Measurements from ENCODE around the gene MEIOC. TPM values are rescaled to one million over a fixed set of nuclear protein-coding genes. Genes with fewer than 3 reads are reported as not detected.

The MEIOC gene
- total and polyA plus RNA-seq, 2 donors from 2014 or later = 0.26 to 0.28 TPM

DNA sequence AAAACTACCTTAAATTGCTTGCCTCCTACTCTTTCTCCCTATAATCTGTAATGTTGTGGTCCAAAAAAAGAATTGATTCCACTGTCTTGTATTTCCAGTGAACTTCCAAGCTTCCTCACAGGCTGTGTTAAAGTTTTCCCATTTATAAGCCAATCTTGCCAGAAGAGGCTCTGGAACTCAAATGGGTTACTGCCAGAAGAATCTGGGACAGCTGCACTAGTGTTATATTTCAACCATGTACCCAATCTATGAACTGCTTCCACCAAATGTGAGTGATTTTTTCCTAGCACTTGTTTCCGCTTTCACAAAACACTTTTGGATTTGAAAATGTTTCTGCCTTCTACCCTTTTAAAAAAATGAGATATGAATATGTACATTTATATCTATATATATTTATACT is 31.5 kb downstream of the MEIOC start:
- FAIRE-seq (no peak), DNase-seq (no peak)
- intact Hi-C loops (cut with DNase I) = no loop called here
- Histone ChIP-seq H3K27me3 (ENCODE audit: control insufficient read depth, insufficient read depth, low read length) (no peaks in the 10 kb centered on the region), H3K9me3 (ENCODE audit: control insufficient read depth in 2 of 3, insufficient read depth in 1 of 3, low read length in 3 of 3) (no peaks in the 10 kb centered on the region), H3K9ac (ENCODE audit: low read length in 3 of 3) (no peak overlapping the region), H3K27ac (ENCODE audit: low read depth in 2 of 2, low read length in 2 of 2) (no peak overlapping the region), H3K4me1 (ENCODE audit: control insufficient read depth in 2 of 3, insufficient read depth in 2 of 3, low read depth in 1 of 3, low read length in 3 of 3) (peaks cover 0 to 7% (median 0%) of the 10 kb centered on the region in 3 donors), H3K36me3 (ENCODE audit: control insufficient read depth in 2 of 3, insufficient read depth in 3 of 3, low read length in 3 of 3) (peaks cover 0 to 6% (median 5%) of the 10 kb centered on the region in 3 donors), H3K4me3 (ENCODE audit: low read length in 3 of 3) (no peak overlapping the region)
- TF ChIP-seq, protein P1, sequence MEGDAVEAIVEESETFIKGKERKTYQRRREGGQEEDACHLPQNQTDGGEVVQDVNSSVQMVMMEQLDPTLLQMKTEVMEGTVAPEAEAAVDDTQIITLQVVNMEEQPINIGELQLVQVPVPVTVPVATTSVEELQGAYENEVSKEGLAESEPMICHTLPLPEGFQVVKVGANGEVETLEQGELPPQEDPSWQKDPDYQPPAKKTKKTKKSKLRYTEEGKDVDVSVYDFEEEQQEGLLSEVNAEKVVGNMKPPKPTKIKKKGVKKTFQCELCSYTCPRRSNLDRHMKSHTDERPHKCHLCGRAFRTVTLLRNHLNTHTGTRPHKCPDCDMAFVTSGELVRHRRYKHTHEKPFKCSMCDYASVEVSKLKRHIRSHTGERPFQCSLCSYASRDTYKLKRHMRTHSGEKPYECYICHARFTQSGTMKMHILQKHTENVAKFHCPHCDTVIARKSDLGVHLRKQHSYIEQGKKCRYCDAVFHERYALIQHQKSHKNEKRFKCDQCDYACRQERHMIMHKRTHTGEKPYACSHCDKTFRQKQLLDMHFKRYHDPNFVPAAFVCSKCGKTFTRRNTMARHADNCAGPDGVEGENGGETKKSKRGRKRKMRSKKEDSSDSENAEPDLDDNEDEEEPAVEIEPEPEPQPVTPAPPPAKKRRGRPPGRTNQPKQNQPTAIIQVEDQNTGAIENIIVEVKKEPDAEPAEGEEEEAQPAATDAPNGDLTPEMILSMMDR (IDR thresholded peaks at IDR 0.05; ENCODE audit: borderline replicate concordance, extremely low read depth, insufficient read depth) = no peak

DNA sequence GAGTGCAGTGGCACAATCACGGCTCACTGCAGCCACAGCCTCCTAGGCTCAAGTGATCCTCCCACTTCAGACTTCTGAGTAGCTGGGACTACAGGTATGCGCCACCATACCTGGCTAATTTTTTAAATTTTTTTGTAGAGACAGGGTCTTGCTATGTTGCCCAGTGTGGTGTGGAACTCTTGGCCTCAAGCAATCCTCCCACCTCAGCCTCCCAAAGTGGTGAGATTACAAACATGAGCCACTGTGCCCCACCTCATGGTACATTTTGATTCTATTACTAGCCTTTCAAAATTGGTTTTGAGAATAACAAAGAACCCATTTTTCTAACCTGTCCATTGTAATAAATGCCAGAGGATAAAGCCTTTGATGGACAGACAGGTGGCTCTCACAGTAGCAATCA is 31.9 kb downstream of the MEIOC start:
- TF ChIP-seq, protein P1 (IDR thresholded peaks at IDR 0.05; ENCODE audit: borderline replicate concordance, extremely low read depth, insufficient read depth) = no peak
- Histone ChIP-seq H3K9me3 (ENCODE audit: control insufficient read depth in 2 of 3, insufficient read depth in 1 of 3, low read length in 3 of 3) (no peaks in the 10 kb centered on the region), H3K27me3 (ENCODE audit: control insufficient read depth, insufficient read depth, low read length) (no peaks in the 10 kb centered on the region), H3K9ac (ENCODE audit: low read length in 3 of 3) (no peak overlapping the region), H3K27ac (ENCODE audit: low read depth in 2 of 2, low read length in 2 of 2) (no peak overlapping the region), H3K36me3 (ENCODE audit: control insufficient read depth in 2 of 3, insufficient read depth in 3 of 3, low read length in 3 of 3) (peaks cover 0 to 6% (median 5%) of the 10 kb centered on the region in 3 donors), H3K4me3 (ENCODE audit: low read length in 3 of 3) (peak overlapping the region in 1 of 3 donors; percentile 88), H3K4me1 (ENCODE audit: control insufficient read depth in 2 of 3, insufficient read depth in 2 of 3, low read depth in 1 of 3, low read length in 3 of 3) (peaks cover 0 to 7% (median 0%) of the 10 kb centered on the region in 3 donors)
- DNase-seq = no peak
- no peak for FAIRE-seq
- intact Hi-C loops (cut with DNase I) = no loop called here

DNA sequence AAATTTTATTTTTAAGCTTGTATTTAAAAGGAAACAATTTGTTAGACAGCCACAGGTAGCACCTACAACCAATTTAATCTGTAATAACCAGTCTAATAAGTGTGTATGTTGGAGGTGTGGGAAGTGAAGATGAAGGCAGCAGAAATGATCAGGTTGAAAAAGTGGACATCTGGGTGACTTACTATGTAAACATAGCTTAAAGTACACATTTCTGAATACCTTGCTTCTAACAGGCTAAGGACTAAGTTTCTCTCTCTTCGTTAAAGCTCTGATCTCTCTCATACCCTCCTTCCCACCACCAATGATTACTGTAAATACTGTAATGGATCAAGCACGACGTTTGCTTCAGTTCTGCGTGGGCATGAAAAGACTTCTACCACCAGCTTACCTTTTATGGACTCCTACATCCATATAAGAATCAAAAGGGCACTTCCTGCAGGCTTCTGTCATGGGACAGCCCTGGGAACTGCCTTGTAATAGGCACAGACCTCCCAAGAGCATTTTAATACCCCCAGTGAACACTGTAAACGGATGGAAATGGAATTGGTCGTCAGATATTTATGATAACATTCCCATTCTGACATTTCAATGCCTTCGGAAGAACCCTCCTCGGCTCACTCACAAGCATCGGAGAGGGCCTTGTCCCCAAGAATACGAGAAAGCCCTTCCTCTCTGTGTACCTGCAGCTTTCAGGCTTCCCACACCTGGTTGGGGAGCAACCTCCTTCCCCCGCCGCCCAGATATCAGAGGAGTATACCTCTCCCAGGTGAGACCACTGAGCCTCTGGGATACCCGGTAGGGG is 32.6 kb downstream of the MEIOC start:
- Histone ChIP-seq H3K36me3 (ENCODE audit: control insufficient read depth in 2 of 3, insufficient read depth in 3 of 3, low read length in 3 of 3) (peaks cover 0 to 2% (median under 1%) of the 10 kb centered on the region in 3 donors), H3K9ac (ENCODE audit: low read length in 3 of 3) (peak overlapping the region; percentile 72 to 97 (median 81)), H3K27me3 (ENCODE audit: control insufficient read depth, insufficient read depth, low read length) (no peaks in the 10 kb centered on the region), H3K27ac (ENCODE audit: low read depth in 2 of 2, low read length in 2 of 2) (no peak overlapping the region), H3K4me1 (ENCODE audit: control insufficient read depth in 2 of 3, insufficient read depth in 2 of 3, low read depth in 1 of 3, low read length in 3 of 3) (peaks cover 0 to 7% (median 0%) of the 10 kb centered on the region in 3 donors), H3K9me3 (ENCODE audit: control insufficient read depth in 2 of 3, insufficient read depth in 1 of 3, low read length in 3 of 3) (no peaks in the 10 kb centered on the region), H3K4me3 (ENCODE audit: low read length in 3 of 3) (peak overlapping the region; percentile 88 to 99 (median 98))
- no peak for FAIRE-seq
- TF ChIP-seq, protein P1 (IDR thresholded peaks at IDR 0.05; ENCODE audit: borderline replicate concordance, extremely low read depth, insufficient read depth) = no peak
- intact Hi-C loops (cut with DNase I) = no loop called here
- peak in 1 of 5 donors; percentile 55 for DNase-seq
